ENCODE measurements around the gene TGFBI. TPM values are rescaled to one million over a fixed set of nuclear protein-coding genes. Genes with fewer than 3 reads are reported as not detected.

The TGFBI gene
- total RNA-seq, 1 donor from 2014 or later = 174 TPM

- Histone ChIP-seq H3K4me3 (no peak overlapping the region), H3K4me1 (peaks cover 10 to 30% of the 10 kb centered on the region in 2 donors), H3K36me3 (peaks cover 8 to 11% of the 10 kb centered on the region in 2 donors), H3K27ac (peak overlapping the region; percentile 86 to 88), H3K9me3 (no peaks in the 10 kb centered on the region), H3K27me3 (no peaks in the 10 kb centered on the region)
- peak; percentile 54 to 63 (median 57) for TF ChIP-seq CTCF (IDR thresholded peaks at IDR 0.05)
- peak; percentile 40 to 90 for DNase-seq (ENCODE audit: low spot score in 2 of 2)
- intact Hi-C loops (cut with DNase I) = loop anchor here (1.0 to 5.0 kb wide), 5 partner anchors 22 to 74 kb away; partner anchors contain the start of gene SMAD5
Observed at GRCh38 chr5:136058039-136058971, 29.5 kb downstream of the TGFBI start.

- Histone ChIP-seq H3K36me3 (peaks cover 8 to 11% of the 10 kb centered on the region in 2 donors), H3K4me3 (no peak overlapping the region), H3K27ac (peak overlapping the region; percentile 86 to 88), H3K27me3 (no peaks in the 10 kb centered on the region), H3K4me1 (peaks cover 9 to 25% of the 10 kb centered on the region in 2 donors), H3K9me3 (no peaks in the 10 kb centered on the region)
- TF ChIP-seq CTCF (IDR thresholded peaks at IDR 0.05) = no peak
- DNase-seq (ENCODE audit: low spot score in 2 of 2) = peak in 1 of 2 donors; percentile 67
- intact Hi-C loops (cut with DNase I) = loop anchor here (1.0 to 5.0 kb wide), 5 partner anchors 21 to 74 kb away; partner anchors contain the start of gene SMAD5
Observed at GRCh38 chr5:136058972-136059354, 30.2 kb downstream of the TGFBI start.

GRCh38 chr5:136060963-136061362 lies 32.2 kb downstream of the TGFBI start:
- Histone ChIP-seq H3K4me1 (peaks cover 9 to 20% of the 10 kb centered on the region in 2 donors), H3K4me3 (no peak overlapping the region), H3K9me3 (no peaks in the 10 kb centered on the region), H3K27me3 (no peaks in the 10 kb centered on the region), H3K36me3 (peaks cover 8 to 11% of the 10 kb centered on the region in 2 donors), H3K27ac (no peak overlapping the region)
- no peak for DNase-seq (ENCODE audit: low spot score in 2 of 2)
- TF ChIP-seq CTCF (IDR thresholded peaks at IDR 0.05) = no peak
- intact Hi-C loops (cut with DNase I) = no loop called here

- peak in 1 of 2 donors; percentile 58 for DNase-seq (ENCODE audit: low spot score in 2 of 2)
- Histone ChIP-seq H3K27me3 (no peaks in the 10 kb centered on the region), H3K36me3 (peaks cover 8 to 11% of the 10 kb centered on the region in 2 donors), H3K4me3 (no peak overlapping the region), H3K9me3 (no peaks in the 10 kb centered on the region), H3K4me1 (peaks cover 9 to 20% of the 10 kb centered on the region in 2 donors), H3K27ac (no peak overlapping the region)
- TF ChIP-seq CTCF (IDR thresholded peaks at IDR 0.05) = no peak
- intact Hi-C loops (cut with DNase I) = loop anchor here (1.0 kb wide), 1 partner anchor 116 kb away; no protein-coding TSS in a partner anchor
Observed at GRCh38 chr5:136061630-136062365, 33.0 kb downstream of the TGFBI start.

GRCh38 chr5:136062366-136063274 lies 33.8 kb downstream of the TGFBI start:
- H3K27me3 ChIP-seq = no peaks in the 10 kb centered on the region
- intact Hi-C loops (cut with DNase I) = loop anchor here (1.0 kb wide), 1 partner anchor 117 kb away; no protein-coding TSS in a partner anchor
- peak in 2 of 3 experiments; percentile 36 to 53 for TF ChIP-seq CTCF (IDR thresholded peaks at IDR 0.05)
- no peak overlapping the region for H3K27ac ChIP-seq
- peaks cover 6 to 12% of the 10 kb centered on the region in 2 donors for H3K4me1 ChIP-seq
- no peak overlapping the region for H3K4me3 ChIP-seq
- H3K9me3 ChIP-seq = no peaks in the 10 kb centered on the region
- peak in 1 of 2 donors; percentile 62 for DNase-seq (ENCODE audit: low spot score in 2 of 2)
- H3K36me3 ChIP-seq = peaks cover 8 to 11% of the 10 kb centered on the region in 2 donors

Measured in ascending aorta (tissue), 2 donors.